ENCODE results near the gene FOXD4L3.
"Not testable (repeated sequence)": the region's sequence is repeated elsewhere in the genome, so short reads cannot be mapped to it uniquely, and the experiment has no call there.

DNA sequence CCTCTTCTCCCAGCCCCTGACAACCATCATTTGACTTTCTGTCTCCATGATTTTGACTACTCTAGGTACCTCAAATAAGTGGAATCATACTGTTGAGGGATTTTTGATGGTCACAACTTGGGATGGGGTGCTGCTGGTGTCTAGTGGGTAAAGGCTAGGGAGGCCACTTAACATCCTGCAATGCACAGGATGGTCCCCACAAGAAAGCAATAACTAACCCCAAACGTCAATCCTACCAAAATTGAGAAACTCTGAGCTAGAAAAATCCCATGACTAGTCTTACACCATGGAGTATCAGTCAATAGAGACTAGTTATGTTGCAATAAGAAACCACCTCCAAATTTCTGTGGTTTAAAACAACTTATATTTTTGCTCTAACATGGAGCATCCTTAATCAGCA lies 29.5 kb downstream of the FOXD4L3 start:
- TF ChIP-seq SP1 (CRISPR knock-in tag; conservative IDR thresholded peaks at IDR 0.05); JUN (CRISPR knock-in tag; IDR thresholded peaks at IDR 0.05); NR3C1 (CRISPR knock-in tag; conservative IDR thresholded peaks at IDR 0.05; ENCODE audit: low read depth); TEAD1 (CRISPR knock-in tag; IDR thresholded peaks at IDR 0.05); ESRRA (CRISPR knock-in tag; IDR thresholded peaks at IDR 0.05; ENCODE audit: borderline replicate concordance); NR2C2 (CRISPR knock-in tag; IDR thresholded peaks at IDR 0.05); ZNF416 (CRISPR knock-in tag; IDR thresholded peaks at IDR 0.05): not testable (repeated sequence)
- TF ChIP-seq, protein P1, sequence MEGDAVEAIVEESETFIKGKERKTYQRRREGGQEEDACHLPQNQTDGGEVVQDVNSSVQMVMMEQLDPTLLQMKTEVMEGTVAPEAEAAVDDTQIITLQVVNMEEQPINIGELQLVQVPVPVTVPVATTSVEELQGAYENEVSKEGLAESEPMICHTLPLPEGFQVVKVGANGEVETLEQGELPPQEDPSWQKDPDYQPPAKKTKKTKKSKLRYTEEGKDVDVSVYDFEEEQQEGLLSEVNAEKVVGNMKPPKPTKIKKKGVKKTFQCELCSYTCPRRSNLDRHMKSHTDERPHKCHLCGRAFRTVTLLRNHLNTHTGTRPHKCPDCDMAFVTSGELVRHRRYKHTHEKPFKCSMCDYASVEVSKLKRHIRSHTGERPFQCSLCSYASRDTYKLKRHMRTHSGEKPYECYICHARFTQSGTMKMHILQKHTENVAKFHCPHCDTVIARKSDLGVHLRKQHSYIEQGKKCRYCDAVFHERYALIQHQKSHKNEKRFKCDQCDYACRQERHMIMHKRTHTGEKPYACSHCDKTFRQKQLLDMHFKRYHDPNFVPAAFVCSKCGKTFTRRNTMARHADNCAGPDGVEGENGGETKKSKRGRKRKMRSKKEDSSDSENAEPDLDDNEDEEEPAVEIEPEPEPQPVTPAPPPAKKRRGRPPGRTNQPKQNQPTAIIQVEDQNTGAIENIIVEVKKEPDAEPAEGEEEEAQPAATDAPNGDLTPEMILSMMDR (IDR thresholded peaks at IDR 0.05) = not testable (repeated sequence)
- TF ChIP-seq, protein P2, sequence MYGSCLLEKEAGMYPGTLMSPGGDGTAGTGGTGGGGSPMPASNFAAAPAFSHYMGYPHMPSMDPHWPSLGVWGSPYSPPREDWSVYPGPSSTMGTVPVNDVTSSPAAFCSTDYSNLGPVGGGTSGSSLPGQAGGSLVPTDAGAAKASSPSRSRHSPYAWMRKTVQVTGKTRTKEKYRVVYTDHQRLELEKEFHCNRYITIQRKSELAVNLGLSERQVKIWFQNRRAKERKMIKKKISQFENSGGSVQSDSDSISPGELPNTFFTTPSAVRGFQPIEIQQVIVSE (CRISPR knock-in tag; IDR thresholded peaks at IDR 0.05; ENCODE audit: borderline replicate concordance) = not testable (repeated sequence)
